Ishikawa (cell line): Measurements from ENCODE around the gene SIDT2.

Experiments used
- CEBPB ChIP-seq: IDR thresholded peaks from 2 replicates; pipeline ENCODE4 v1.6.1; 2012
- EP300 ChIP-seq: IDR thresholded peaks from 2 replicates; pipeline ENCODE4 v1.6.1; 2012; ENCODE audit warnings: borderline replicate concordance
- FOXM1 ChIP-seq: IDR thresholded peaks from 2 replicates; pipeline ENCODE4 v1.6.1; 2012; ENCODE audit warnings: low read depth, borderline replicate concordance
- RAD21 ChIP-seq: IDR thresholded peaks from 2 replicates; pipeline ENCODE4 v1.6.1; 2012; ENCODE audit warnings: low read depth
- TAF1 ChIP-seq: IDR thresholded peaks from 2 replicates; pipeline ENCODE4 v1.6.1; 2012; ENCODE audit warnings: low read depth, mild to moderate bottlenecking
- YY1 ChIP-seq: IDR thresholded peaks from 2 replicates; pipeline ENCODE4 v1.6.1; 2012; ENCODE audit warnings: low read depth
- TF ChIP-seq, protein P1 (sequence below): IDR thresholded peaks from 2 replicates; pipeline ENCODE4 v1.6.1; 2012; ENCODE audit warnings: low read depth, mild to moderate bottlenecking

DNA sequence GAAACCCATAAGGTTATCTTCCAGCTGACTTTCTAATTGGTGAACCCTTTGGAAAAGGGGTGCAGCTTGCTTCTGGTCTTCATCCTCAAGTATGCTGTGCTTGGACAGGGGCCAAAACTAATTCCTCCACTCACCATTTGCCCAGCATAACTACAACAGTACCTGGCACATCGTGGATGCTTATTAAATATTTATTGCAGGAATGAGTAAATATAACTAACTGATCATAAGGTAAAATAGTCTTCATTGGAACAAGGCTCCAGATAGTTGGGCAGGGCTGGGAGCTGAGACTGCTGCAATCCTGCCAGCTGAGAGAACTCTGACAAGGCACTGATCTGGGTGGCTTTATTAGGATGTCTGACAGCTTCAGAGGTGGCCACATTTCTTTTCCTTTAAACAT lies 2.4 kb upstream of the SIDT2 start:
- TF ChIP-seq, protein P1, sequence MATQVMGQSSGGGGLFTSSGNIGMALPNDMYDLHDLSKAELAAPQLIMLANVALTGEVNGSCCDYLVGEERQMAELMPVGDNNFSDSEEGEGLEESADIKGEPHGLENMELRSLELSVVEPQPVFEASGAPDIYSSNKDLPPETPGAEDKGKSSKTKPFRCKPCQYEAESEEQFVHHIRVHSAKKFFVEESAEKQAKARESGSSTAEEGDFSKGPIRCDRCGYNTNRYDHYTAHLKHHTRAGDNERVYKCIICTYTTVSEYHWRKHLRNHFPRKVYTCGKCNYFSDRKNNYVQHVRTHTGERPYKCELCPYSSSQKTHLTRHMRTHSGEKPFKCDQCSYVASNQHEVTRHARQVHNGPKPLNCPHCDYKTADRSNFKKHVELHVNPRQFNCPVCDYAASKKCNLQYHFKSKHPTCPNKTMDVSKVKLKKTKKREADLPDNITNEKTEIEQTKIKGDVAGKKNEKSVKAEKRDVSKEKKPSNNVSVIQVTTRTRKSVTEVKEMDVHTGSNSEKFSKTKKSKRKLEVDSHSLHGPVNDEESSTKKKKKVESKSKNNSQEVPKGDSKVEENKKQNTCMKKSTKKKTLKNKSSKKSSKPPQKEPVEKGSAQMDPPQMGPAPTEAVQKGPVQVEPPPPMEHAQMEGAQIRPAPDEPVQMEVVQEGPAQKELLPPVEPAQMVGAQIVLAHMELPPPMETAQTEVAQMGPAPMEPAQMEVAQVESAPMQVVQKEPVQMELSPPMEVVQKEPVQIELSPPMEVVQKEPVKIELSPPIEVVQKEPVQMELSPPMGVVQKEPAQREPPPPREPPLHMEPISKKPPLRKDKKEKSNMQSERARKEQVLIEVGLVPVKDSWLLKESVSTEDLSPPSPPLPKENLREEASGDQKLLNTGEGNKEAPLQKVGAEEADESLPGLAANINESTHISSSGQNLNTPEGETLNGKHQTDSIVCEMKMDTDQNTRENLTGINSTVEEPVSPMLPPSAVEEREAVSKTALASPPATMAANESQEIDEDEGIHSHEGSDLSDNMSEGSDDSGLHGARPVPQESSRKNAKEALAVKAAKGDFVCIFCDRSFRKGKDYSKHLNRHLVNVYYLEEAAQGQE = no peak
- no peak for TF ChIP-seq EP300
- no peak for TF ChIP-seq RAD21
- TF ChIP-seq FOXM1 = no peak
- no peak for TF ChIP-seq TAF1
- TF ChIP-seq CEBPB = no peak
- no peak for TF ChIP-seq YY1
